ENCODE measurements around the gene LRRC10. TPM values are rescaled to one million over a fixed set of nuclear protein-coding genes. Genes with fewer than 3 reads are reported as not detected.

The LRRC10 gene
- total RNA-seq, 4 donors from 2014 or later = not detected

DNA sequence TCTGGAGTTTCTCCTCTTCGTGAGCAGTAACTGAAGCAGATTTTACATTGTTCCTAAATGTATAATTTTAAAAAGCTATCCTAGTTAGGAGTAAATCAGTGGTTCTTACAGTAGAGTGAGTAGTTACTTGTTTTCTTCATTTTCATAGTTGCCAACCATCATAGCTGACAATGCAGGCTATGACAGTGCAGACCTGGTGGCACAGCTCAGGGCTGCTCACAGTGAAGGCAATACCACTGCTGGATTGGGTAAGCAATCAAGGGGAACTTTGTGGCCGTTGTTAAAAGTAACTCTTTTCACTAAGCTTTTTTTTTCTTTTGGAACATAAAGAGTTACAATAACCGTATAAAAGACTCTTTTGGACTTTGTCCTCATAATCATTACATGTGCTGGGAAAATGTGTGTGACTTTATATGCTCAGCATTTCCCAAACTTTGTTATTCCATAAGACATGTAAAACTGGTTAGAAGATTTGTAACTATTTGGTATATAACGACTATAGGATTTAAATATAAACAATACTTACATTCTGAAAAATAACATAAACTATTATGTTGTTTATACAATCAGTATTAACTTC is 12.4 kb downstream of the LRRC10 start:
- Histone ChIP-seq H3K9me3 (no peaks in the 10 kb centered on the region), H3K27ac (no peak overlapping the region), H3K4me1 (no peaks in the 10 kb centered on the region), H3K4me3 (no peak overlapping the region), H3K27me3 (no peaks in the 10 kb centered on the region), H3K36me3 (no peaks in the 10 kb centered on the region)
- no peak for DNase-seq
- intact Hi-C loops (cut with DNase I; ENCODE audit: low total_unique reads) = no loop called here
- TF ChIP-seq, protein P1, sequence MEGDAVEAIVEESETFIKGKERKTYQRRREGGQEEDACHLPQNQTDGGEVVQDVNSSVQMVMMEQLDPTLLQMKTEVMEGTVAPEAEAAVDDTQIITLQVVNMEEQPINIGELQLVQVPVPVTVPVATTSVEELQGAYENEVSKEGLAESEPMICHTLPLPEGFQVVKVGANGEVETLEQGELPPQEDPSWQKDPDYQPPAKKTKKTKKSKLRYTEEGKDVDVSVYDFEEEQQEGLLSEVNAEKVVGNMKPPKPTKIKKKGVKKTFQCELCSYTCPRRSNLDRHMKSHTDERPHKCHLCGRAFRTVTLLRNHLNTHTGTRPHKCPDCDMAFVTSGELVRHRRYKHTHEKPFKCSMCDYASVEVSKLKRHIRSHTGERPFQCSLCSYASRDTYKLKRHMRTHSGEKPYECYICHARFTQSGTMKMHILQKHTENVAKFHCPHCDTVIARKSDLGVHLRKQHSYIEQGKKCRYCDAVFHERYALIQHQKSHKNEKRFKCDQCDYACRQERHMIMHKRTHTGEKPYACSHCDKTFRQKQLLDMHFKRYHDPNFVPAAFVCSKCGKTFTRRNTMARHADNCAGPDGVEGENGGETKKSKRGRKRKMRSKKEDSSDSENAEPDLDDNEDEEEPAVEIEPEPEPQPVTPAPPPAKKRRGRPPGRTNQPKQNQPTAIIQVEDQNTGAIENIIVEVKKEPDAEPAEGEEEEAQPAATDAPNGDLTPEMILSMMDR (IDR thresholded peaks at IDR 0.05) = no peak
- TF ChIP-seq POLR2A (IDR thresholded peaks at IDR 0.05) = no peak

DNA sequence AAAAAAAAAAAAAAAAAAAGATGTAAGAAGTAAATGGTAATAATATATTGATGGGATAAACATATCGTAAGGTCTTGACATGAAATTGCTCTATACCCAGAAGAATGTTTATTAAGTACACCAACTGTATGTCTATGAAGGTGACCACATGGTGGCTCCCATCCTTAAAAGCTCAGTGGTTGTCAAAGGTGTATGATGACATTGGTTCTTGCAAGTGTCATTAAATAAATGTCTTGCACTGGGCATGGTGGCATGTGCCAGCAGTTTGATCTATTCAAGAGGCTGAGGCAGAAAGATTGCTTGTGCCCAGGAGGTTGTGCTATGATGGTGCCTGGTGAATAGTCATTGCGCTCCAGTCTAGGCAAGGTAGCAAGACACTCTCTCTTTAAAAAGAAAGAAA is 15.0 kb downstream of the LRRC10 start:
- Histone ChIP-seq H3K27me3 (no peaks in the 10 kb centered on the region), H3K4me3 (no peak overlapping the region), H3K4me1 (no peaks in the 10 kb centered on the region), H3K27ac (no peak overlapping the region), H3K36me3 (no peaks in the 10 kb centered on the region), H3K9me3 (no peaks in the 10 kb centered on the region)
- no peak for DNase-seq
- no peak for TF ChIP-seq POLR2A (IDR thresholded peaks at IDR 0.05)
- TF ChIP-seq, protein P1 (IDR thresholded peaks at IDR 0.05) = no peak
- intact Hi-C loops (cut with DNase I; ENCODE audit: low total_unique reads) = no loop called here

DNA sequence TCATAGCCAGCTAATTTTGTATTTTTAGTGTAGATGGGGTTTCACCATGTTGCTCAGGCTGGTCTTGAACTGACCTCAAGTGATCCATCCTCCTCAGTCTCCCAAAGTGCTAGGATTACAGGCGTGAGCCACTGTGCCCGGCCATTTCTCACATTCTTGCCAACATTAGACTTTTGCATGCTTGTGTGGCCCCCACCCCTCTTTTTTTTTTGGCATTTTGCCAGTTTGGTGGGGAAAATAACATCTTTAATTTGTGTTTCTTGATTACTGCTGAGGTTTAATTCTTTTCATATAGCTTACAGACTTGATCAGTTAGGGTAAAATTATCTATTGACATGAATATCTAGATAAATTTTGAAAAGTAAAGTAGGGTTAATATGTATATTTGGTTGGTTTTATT is 21.6 kb downstream of the LRRC10 start:
- Histone ChIP-seq H3K36me3 (no peaks in the 10 kb centered on the region), H3K4me1 (no peaks in the 10 kb centered on the region), H3K27ac (no peak overlapping the region), H3K4me3 (no peak overlapping the region), H3K27me3 (no peaks in the 10 kb centered on the region), H3K9me3 (no peaks in the 10 kb centered on the region)
- TF ChIP-seq, protein P1 (IDR thresholded peaks at IDR 0.05) = no peak
- no peak for TF ChIP-seq POLR2A (IDR thresholded peaks at IDR 0.05)
- intact Hi-C loops (cut with DNase I; ENCODE audit: low total_unique reads) = loop anchor here (10.0 kb wide), 1 partner anchor 114 kb away; the partner anchor contains the start of gene FRS2
- no peak for DNase-seq

DNA sequence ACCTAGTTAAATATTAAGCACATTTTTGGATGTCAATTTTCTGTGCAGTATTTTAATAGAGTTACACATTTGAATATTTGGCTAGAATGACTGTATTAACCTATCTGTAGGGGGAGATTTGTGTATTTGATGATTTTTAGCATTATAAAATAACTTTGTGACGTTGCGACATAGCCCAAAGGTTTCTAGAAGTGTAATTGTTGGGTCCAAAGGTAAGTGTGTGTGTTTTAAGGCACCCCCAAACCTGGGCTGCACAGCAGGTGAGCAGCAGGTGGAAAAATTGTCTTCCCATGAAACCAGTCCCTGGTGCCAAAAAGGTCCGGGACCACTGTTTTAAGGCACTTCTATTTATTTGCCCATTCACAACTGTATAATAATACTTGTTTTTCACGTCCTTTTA is 22.2 kb downstream of the LRRC10 start:
- no peak for DNase-seq
- Histone ChIP-seq H3K4me3 (no peak overlapping the region), H3K9me3 (no peaks in the 10 kb centered on the region), H3K27ac (no peak overlapping the region), H3K27me3 (no peaks in the 10 kb centered on the region), H3K4me1 (no peaks in the 10 kb centered on the region), H3K36me3 (no peaks in the 10 kb centered on the region)
- intact Hi-C loops (cut with DNase I; ENCODE audit: low total_unique reads) = loop anchor here (10.0 kb wide), 1 partner anchor 114 kb away; the partner anchor contains the start of gene FRS2
- TF ChIP-seq POLR2A (IDR thresholded peaks at IDR 0.05) = no peak
- TF ChIP-seq, protein P1 (IDR thresholded peaks at IDR 0.05) = no peak

DNA sequence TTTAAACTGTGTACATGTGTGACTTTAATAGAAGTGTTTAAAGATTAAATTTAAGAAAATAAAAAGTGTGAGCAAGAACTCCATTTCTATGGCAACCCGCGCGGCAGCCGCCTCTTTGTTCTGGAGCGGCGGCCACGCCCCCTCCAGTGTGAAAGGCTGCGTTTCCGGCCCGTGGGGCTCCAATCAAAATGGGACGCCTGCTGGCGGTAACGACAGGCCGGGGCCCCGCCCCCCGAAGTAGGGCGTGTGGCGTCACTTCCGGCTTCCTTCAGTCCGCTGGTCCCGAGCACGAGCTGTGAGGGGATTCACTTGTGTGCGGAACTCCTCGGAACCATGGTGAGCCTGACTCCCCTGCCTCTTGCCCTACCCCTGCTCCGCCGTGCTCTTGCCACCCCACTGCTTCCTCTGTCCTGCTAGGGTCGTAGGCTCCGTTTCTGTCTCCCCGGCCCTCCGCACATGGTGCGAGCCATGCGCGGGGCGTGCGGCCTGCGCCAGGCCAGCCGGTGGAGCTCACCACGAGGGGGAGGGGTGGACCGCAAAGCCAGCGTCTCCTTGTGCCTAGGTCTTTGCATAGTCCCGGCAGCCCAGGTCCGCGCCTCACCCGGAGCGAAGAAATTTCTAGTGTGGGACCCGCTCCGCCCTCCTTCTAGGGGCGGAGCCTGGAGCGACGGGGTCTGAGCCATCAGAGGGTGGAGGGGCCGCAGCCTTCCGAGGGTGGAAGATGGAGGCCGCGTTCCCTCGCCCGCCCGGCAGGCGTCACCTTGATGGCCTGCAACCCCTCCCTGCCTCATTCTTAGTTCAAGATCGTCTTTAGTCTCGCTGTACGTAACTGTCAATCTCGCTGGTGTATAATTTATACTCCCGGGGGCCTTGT is 25.3 kb downstream of the LRRC10 start, which contains the start of gene CCT2:
TSS of gene CCT2 (plus strand) at position 271 of the 874 bp plus-strand sequence. CDS start at position 334, 63 bp downstream.
- TF ChIP-seq, protein P1 (IDR thresholded peaks at IDR 0.05) = peak in 2 of 4 experiments; percentile 10 to 28
- peak; percentile 53 to 86 for TF ChIP-seq POLR2A (IDR thresholded peaks at IDR 0.05)
- peak within 1 kb of the TSS; percentile 78 to 84 for H3K27ac ChIP-seq
- no peaks in the 10 kb centered on the region for H3K36me3 ChIP-seq

More for the DNA sequence above, 25.3 kb downstream of the LRRC10 start, which contains the start of gene CCT2:
- Histone ChIP-seq H3K27me3 (no peaks in the 10 kb centered on the region), H3K4me1 (no peaks in the 10 kb centered on the region), H3K4me3 (peak within 1 kb of the TSS; percentile 83 to 98), H3K9me3 (no peaks in the 10 kb centered on the region)
- DNase-seq = peak; percentile 96
- intact Hi-C loops (cut with DNase I; ENCODE audit: low total_unique reads) = loop anchor here (10.0 kb wide), 1 partner anchor 111 kb away; the partner anchor contains the start of gene FRS2

Measured in uterus (tissue), 4 donors.